ENCODE results near the gene MBOAT2.
"Not testable (repeated sequence)": the region's sequence is repeated elsewhere in the genome, so short reads cannot be mapped to it uniquely, and the experiment has no call there.

MBOAT2 gene

GRCh38 chr2:8977758-8978157 is 25.7 kb downstream of the MBOAT2 start:
- Histone ChIP-seq H3K27me3 (no peaks in the 10 kb centered on the region), H3K9me3 (no peaks in the 10 kb centered on the region), H3K36me3 (no peaks in the 10 kb centered on the region), H3K4me1 (peaks cover 15% of the 10 kb centered on the region), H3K4me3 (ENCODE audit: low read depth, low read length) (no peak overlapping the region)
- no peak for DNase-seq
- no peak for TF ChIP-seq CTCF (IDR thresholded peaks at IDR 0.05; ENCODE audit: low read depth, low read length)

GRCh38 chr2:8976442-8977259 is 26.8 kb downstream of the MBOAT2 start:
- H3K36me3 ChIP-seq: no peaks in the 10 kb centered on the region
- no peak for TF ChIP-seq CTCF (IDR thresholded peaks at IDR 0.05; ENCODE audit: low read depth, low read length)
- H3K4me3 ChIP-seq (ENCODE audit: low read depth, low read length): no peak overlapping the region
- H3K27me3 ChIP-seq: no peaks in the 10 kb centered on the region
- no peak for DNase-seq
- H3K9me3 ChIP-seq: no peaks in the 10 kb centered on the region
- peaks cover 15% of the 10 kb centered on the region for H3K4me1 ChIP-seq

- H3K27me3 ChIP-seq: no peaks in the 10 kb centered on the region
- H3K4me1 ChIP-seq: peaks cover 12% of the 10 kb centered on the region
- no peaks in the 10 kb centered on the region for H3K9me3 ChIP-seq
- no peak for DNase-seq
- no peak for TF ChIP-seq CTCF (IDR thresholded peaks at IDR 0.05; ENCODE audit: low read depth, low read length)
- H3K36me3 ChIP-seq: no peaks in the 10 kb centered on the region
- no peak overlapping the region for H3K4me3 ChIP-seq (ENCODE audit: low read depth, low read length)
These were observed 29.5 kb downstream of the MBOAT2 start for GRCh38 chr2:8974016-8974415.

- peaks cover 12% of the 10 kb centered on the region for H3K4me1 ChIP-seq
These were observed 30.5 kb downstream of the MBOAT2 start for GRCh38 chr2:8973017-8973416.

GRCh38 chr2:8972535-8972934 is 30.9 kb downstream of the MBOAT2 start:
- H3K9me3 ChIP-seq, DNase-seq, H3K27me3 ChIP-seq: not testable (repeated sequence)

More at GRCh38 chr2:8973017-8973416, 30.5 kb downstream of the MBOAT2 start:
- not testable (repeated sequence) for H3K27me3 ChIP-seq; H3K4me3 ChIP-seq (ENCODE audit: low read depth, low read length); H3K36me3 ChIP-seq; DNase-seq; H3K9me3 ChIP-seq

GRCh38 chr2:8969348-8969747 is 34.1 kb downstream of the MBOAT2 start:
- not testable (repeated sequence) for DNase-seq; H3K4me1 ChIP-seq; H3K36me3 ChIP-seq; H3K9me3 ChIP-seq; H3K27me3 ChIP-seq; H3K4me3 ChIP-seq (ENCODE audit: low read depth, low read length)

More at GRCh38 chr2:8972535-8972934, 30.9 kb downstream of the MBOAT2 start:
- not testable (repeated sequence) for H3K4me3 ChIP-seq (ENCODE audit: low read depth, low read length); H3K36me3 ChIP-seq
- H3K4me1 ChIP-seq: peaks cover 12% of the 10 kb centered on the region

- H3K9me3 ChIP-seq: no peaks in the 10 kb centered on the region
- no peaks in the 10 kb centered on the region for H3K4me1 ChIP-seq
- no peak overlapping the region for H3K4me3 ChIP-seq (ENCODE audit: low read depth, low read length)
- no peak for DNase-seq
- H3K36me3 ChIP-seq: no peaks in the 10 kb centered on the region
- no peak for TF ChIP-seq CTCF (IDR thresholded peaks at IDR 0.05; ENCODE audit: low read depth, low read length)
- H3K27me3 ChIP-seq: no peaks in the 10 kb centered on the region
These were observed 37.2 kb downstream of the MBOAT2 start for GRCh38 chr2:8966123-8966908.
